NCI-H526 treated with DMSO at 0.1 percent for 48 hours (cell line): Measurements from ENCODE around the gene CARD6.
A peak's percentile ranks its signal among the peaks of the same experiment; 100 is the strongest.
"Not testable (repeated sequence)": the region's sequence is repeated elsewhere in the genome, so short reads cannot be mapped to it uniquely, and the experiment has no call there.

Experiments
- DNase-seq: peaks from one replicate; lab custom pipeline; 2025; lab: John Stamatoyannopoulos, UW

CARD6 gene, protein sequence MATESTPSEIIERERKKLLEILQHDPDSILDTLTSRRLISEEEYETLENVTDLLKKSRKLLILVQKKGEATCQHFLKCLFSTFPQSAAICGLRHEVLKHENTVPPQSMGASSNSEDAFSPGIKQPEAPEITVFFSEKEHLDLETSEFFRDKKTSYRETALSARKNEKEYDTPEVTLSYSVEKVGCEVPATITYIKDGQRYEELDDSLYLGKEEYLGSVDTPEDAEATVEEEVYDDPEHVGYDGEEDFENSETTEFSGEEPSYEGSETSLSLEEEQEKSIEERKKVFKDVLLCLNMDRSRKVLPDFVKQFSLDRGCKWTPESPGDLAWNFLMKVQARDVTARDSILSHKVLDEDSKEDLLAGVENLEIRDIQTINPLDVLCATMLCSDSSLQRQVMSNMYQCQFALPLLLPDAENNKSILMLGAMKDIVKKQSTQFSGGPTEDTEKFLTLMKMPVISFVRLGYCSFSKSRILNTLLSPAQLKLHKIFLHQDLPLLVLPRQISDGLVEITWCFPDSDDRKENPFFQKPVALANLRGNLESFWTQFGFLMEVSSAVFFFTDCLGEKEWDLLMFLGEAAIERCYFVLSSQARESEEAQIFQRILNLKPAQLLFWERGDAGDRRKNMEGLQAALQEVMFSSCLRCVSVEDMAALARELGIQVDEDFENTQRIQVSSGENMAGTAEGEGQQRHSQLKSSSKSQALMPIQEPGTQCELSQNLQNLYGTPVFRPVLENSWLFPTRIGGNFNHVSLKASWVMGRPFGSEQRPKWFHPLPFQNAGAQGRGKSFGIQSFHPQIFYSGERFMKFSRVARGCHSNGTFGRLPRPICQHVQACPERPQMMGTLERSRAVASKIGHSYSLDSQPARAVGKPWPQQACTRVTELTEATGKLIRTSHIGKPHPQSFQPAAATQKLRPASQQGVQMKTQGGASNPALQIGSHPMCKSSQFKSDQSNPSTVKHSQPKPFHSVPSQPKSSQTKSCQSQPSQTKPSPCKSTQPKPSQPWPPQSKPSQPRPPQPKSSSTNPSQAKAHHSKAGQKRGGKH

DNA sequence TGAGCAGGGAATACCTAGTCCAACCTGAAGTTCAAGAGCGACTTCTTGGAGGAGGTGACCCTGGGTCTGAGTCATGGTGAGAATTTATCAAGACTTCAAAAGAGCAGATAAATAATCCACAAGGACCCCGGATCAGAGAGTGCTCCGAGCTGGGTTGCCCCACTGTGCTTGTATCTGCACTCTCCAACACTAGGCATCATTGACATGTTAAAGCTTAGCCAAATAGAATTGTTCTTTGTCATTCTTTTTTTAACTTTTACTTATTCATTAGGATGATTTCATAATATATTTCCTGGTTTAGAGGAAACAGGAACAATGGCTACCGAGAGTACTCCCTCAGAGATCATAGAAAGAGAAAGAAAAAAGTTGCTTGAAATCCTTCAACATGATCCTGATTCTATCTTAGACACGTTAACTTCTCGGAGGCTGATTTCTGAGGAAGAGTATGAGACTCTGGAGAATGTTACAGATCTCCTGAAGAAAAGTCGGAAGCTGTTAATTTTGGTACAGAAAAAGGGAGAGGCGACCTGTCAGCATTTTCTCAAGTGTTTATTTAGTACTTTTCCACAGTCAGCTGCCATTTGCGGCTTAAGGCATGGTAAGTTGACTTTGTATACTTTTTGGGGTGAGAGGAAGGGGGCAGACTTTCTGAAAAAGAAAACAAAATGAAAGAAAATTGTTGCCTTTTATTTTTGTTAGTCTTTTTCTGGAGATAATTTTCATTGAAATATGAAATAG is at the start of gene CARD6:
TSS of gene CARD6 (plus strand) at position 300 of the 738 bp plus-strand sequence. CDS start at position 316, 16 bp downstream.
- no peak for DNase-seq

DNA sequence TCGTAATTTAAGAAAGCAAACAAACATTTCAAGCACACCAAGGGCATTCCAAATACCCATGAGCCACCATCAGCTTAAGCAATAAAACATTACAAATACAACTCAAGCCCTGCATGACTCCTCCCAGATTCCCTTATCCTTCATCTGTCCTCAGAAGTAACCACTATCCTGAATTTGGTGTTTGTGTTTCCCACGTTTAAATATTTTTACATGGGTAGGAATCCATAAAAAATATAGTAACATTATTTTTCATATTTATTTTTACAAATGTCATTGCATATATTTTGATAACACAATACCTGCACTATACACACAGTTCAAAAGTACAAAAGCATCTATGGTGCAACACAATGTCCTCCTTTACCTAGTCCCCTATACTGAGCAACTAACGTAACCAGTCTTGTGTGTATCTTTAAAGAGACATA is 49.4 kb upstream of the CARD6 start:
- DNase-seq, result no peak

DNA sequence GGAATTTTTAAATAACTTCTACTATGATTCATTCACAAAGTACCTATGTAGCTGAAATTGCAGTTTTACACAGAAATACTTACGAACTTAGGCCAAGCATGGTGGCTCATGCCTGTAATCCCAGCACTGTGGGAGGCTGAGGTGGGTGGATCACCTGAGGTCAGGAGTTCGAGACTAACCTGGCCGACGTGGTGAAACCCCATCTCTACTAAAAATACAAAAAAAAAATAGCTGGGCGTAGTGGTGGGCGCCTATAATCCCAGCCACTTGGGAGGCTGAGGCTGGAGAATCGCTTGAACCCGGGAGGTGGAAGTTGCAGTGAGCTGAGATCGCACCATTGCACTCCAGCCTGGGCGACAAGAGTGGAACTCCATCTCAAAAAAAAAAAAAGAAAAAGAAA is 48.5 kb upstream of the CARD6 start:
- not testable (repeated sequence) for DNase-seq

DNA sequence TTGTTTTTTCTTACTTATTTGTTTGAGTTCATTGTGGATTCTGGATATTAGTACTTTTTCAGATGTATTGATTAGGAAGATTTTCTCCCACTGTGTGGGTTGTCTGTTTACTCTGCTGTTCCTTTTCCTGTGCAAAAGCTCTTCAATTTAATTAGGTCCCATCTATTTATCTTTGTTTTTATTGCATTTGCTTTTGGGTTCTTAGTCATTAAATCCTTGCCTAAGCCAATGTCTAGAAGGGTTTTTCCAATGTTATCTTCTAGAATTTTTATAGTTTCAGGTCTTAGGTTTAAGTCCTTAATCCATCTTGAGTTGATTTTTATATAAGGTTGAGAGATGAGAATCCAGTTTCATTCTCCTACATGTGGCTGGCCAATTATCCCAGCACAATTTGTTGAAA is 46.8 kb upstream of the CARD6 start:
- not testable (repeated sequence) for DNase-seq

DNA sequence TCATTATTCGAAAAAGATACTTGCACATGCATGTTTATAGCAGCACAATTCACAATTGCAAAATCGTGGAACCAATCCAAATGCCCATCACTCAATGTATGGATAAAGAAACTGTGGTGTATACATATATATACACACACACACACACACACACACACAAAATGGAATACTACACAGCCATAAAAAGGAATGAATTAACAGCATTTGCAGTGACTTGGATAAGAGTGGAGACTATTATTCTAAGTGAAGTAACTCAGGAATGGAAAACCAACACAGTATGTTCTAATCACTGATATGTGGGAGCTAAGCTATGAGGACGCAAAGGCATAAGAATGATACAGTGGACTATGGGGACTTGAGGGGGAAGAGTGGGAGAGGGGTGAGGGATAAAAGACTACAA is 46.3 kb upstream of the CARD6 start:
- not testable (repeated sequence) for DNase-seq

DNA sequence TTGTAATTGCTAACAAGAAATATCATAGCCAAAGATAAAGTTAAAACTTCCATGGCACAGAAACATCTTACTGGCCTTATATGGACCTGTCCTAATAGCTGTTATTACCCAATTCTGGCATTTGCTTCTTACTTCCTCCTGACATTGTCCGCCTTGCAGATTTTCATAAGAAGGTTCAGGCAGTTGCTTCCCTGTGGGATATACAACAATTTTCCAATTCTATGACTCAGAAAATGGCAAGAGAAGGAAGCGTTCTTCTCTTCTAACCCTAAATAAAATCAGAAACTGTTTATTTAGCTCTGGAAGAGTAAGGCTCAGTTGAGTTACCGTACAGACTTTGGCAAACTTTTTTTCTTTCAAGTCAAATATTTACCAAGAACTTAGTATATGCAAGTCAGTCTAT is 44.7 kb upstream of the CARD6 start:
- no peak for DNase-seq

DNA sequence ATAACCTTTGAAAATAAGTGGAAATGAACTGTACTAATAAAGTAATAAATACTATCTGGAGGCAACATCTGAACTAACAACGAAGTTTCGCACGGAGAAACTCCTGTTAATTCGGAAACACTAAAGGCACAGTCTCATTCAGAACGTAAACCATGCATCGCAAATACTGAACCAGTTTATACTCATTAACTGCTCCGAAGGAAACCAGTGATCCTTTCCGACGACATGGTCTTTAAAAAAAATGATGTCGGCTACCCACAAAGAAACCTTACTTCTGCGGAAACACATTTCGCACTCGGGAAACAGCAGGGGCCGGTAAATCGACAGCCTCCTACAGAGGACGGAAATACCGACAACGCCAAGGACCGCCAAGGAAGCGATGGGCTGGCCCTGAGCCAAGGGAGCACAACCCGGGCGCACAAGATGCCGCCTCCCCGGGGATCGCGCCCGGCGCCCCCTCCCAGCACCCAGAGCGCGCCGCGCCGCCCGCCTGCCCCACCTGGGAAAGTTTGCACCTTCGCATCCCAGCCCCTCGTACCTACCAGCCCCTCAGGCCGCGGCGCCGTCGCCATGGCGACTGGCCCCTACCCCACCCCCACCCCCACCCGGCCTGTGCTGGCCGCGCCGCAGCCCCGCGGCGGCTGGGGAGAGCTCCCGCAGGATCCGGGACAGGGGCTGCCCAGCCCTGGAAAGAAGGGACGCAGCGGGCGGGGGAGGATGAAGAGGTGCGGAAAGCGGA is 43.7 kb upstream of the CARD6 start:
- DNase-seq, result peak; percentile 74

DNA sequence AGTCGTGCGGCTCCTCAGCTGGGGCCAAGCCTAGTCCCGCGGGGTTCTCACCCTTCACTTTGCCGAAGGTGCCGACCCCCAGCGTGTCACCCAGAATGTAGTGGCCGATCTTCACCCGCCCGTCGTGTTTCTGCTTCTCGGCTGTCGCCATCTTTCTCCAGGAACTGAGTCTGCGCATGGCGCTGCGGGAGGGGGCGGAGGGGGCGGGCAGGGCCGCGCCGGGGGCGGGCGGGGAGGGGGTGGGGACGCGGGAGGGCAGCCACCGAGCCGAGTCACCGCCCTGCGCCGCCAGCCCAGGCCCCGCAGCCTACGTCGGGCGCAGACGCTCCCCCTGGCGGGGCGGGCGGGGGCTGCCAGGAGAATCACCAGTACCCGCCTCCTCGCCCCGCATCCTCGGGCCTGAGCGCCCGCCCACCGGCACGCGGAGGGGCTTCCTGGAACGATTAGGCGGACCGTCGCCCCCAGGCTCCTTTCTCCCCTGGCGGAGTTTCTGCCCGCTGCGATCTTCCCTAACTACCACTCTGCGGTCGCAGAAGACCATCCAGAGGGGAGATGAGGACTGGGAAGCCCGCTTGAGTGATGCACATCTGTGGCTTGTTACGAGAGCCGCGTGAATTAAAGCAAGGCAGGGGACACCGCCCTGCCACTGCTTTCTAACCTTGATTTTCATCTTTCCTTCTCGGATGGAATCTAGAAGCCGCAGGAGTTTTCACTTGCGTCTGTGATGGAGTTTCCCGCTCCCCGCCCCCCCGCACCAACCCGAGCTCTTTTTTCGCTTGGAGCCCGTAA is 43.0 kb upstream of the CARD6 start, which contains the start of gene PRKAA1:
TSS of gene PRKAA1 (minus strand) at position 363 of the 789 bp plus-strand sequence. CDS start at position 178, 185 bp downstream.
- peak; percentile 90 for DNase-seq

DNA sequence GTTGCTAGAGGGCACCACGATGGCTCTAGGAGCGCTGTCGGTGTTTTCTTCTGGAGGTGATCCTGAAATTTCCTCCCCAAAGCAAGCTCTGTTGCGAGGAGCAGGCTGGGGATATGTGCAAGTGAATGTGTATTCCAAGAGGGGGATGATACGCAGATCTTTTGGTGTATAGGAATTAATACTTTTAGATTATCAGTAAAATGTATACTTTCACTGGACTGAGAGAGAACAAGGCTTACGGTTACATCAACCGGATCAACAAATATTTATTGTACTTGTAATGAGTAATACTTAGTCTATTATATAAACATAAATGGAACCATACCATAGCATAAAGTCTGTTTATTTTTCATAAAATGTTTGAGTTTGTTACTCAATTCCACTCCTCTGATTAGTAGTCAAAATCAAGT is 42.4 kb upstream of the CARD6 start:
- no peak for DNase-seq

DNA sequence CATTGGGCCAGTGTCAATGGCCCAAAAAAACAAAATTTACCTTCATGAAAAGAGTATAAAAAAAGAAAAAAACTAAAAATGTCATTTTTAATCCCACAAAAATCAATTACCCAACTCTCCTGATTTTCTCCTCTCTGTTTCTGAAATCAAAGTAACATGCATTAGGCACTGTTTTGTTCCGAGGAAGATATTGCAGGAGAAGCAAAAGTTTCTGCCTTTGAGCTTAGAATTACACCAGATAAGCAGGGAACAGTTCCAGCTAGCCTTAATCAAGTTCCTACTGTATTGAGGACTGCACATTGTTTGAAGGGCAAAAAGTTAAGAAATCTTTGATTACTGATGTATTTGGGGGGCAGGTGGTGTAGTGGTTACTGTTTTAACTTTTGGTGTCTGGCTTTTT is 41.9 kb upstream of the CARD6 start:
- no peak for DNase-seq

DNA sequence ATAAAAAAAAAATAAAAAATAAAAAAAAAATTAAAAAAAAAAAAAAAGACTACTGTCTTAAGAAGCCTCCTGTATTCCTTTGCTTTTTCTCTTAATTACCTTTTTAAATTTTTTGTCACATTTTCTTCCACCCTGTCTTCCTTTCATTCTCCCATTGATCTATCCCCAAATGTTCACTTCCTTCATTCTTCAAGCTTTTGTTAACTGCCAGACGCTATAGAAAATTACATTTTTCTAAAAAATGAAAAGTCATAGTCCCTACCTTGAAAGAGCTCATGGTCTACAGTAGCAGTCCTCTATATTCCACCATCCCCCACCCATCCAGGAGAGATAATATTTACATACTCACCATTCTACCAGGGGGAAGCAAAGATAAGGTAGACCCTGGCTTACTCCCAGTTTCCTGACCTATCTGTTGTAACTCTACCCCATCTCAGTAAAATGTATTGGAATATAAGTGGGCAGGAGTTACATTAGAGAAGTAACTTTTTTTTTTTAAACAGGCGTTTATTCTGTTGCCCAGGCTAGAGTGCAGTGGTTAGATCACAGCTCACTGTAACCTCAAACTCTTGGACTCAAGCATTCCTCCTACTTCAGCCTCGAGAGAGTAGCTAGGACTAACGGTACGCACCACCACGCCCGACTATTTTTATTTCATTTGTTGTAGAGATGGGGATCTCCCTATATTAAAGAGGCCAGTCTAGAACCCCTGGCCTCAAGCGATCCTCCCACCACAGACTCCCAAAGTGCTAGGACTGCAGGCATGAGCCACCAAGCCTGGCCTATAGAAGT is 39.2 kb upstream of the CARD6 start:
- DNase-seq, result no peak

DNA sequence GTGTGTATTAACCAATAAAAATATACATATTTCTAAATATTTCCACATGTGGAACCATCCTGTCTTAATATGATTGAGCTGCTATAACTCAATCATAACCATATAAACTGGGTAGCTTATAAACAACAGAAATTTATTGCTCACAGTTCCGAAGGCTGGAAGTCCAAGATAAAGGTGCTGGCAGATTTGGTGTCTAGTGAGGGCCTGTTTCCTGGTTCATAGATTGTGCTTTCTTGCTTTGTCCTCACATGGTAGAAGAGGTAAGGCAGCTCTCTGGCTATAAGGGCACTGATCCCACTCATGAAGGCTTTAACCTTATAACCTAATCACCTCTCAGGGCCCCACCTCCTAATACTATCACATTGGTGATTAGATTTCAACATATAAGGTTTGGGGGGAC is 29.0 kb upstream of the CARD6 start:
- DNase-seq, result no peak

DNA sequence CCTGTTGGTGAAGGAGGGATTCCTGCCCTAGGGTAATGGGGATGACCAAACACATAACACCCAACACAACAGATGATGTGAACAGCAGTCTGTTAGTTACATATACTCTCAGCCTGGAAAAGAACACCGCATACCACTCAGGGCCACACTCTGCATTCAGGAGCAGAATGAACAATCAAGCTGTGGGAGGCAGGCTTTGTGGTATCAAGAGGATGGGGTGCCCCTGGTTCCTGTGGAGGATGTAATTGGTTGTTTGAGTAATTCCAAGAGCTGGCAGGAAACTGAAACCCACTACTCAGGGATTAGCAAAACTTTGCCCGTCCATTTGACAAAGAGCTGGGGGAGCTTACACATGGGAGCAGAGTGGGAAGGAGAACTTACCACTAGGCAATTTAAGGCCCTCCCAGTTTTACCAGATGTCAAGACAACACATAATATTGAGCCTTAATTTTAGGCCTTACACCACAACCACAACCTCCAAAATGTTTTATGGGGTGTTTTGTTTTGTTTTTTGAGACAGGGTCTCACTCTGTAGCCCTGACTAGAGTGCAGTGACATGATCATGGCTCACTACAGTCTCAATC is 27.4 kb upstream of the CARD6 start:
- no peak for DNase-seq

DNA sequence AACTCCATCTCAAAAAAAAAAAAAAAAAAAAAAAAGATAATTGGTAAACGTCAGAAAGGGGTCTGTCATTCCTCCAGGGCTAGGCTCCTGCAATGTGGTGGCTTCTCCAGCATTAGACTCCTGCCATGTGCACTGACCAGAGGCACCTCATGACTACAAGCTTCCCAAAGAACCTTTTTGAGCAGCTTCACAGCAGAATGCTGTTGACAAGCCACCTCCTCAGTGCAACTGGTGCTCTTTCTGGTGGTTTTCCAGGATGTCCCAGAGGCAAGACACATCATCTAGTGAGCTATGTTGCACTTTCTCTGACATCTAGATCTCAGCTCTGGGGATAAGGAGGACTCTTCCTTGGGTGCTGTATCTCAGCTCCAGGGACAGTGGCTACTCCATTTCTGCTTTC is 17.7 kb upstream of the CARD6 start:
- DNase-seq, result no peak

DNA sequence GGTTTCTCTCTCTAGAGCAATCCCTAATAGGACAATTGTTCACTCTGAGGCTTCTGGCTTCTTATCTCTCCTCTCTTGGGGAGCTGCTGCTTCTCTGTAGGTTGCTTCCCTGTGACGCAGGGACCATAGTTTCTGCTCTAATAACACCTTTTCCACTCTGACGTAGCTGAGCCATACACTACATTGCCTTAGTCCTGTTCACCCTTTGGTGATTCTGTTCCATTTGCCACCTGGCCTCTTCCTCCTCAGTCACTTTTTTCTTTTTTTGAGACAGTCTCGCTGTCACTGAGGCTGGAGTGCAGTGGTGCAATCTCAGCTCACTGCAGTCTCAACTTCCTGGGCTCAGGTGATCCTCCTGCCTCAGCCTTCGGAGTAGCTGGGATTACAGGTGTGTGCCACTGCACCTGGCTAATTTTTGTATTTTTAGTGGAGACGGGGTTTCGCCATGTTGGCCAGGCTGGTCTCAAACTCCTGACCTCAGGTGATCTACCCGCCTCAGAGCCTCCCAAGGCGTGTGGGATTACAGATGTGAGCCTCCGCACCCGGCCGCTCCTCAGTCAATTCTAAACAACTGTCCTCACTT is 15.6 kb upstream of the CARD6 start:
- not testable (repeated sequence) for DNase-seq

DNA sequence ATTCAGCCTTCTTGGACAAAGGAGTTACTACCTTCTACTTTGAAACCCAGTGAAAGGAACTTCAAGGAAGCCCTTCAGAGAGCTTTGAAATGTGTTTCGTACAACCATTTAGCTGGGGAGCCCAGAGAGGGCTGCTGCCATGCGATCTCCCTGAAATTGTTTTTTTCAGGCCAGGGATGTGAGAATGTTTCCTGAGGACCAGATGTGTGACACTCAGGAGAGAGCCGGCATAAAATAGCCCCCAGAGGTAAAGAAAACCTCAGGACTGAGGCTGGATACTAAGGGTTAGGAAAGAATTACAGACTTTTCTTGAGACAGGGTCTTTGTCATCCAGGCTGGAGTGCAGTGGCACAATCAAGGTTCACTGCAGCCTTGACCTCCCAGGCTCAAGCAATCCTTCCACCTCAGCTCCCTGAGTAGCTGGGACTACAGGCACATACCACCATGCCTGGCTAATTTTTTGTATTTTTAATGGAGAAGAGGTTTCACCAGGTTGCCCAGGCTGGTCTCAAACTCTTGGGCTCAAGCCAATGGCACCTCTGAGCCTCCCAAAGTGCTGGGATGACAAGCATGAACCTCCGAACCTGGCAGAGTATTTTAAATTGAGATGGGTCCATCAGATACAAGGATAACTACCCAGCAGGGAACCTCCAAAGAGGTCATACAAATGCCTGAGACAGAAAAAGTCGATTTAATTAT is 14.5 kb upstream of the CARD6 start:
- no peak for DNase-seq

DNA sequence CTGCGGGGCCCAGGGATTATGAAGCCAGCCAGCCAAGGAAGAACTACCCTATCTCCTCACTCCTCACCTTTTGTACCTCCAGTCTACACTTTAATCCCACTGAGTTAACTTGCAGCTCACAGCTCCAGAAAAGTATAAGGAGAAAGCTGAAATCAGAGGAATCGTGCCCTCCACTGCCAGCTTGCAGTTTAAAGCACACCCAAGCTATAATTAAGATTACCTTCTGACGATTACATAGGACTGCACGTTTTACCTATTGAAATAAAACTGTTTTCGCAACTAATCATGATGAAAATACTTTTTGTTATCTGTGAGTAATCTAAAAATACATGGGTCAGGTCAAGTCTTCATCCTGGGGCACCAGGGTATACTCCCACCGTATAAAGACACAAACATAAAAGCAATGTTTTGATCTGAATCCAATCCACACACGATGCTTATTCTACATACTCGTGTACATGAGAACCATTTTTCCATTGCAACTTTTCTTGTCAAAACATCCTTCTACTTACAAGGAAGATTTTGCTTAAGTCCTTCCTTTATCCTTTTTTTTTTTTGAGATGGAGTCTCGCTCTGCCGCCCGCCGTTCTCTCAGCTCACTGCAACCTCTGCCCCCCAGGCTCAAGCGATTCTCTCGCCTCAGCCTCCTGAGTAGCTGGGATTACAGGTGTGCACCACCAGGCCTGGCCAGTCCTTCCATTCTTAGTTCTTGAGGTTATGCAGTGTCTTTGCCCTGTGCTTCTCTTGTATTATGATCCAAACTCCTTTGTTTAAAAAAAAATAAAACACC is 13.8 kb upstream of the CARD6 start:
- no peak for DNase-seq
